ENCODE data around the gene ICAM5.

DNA sequence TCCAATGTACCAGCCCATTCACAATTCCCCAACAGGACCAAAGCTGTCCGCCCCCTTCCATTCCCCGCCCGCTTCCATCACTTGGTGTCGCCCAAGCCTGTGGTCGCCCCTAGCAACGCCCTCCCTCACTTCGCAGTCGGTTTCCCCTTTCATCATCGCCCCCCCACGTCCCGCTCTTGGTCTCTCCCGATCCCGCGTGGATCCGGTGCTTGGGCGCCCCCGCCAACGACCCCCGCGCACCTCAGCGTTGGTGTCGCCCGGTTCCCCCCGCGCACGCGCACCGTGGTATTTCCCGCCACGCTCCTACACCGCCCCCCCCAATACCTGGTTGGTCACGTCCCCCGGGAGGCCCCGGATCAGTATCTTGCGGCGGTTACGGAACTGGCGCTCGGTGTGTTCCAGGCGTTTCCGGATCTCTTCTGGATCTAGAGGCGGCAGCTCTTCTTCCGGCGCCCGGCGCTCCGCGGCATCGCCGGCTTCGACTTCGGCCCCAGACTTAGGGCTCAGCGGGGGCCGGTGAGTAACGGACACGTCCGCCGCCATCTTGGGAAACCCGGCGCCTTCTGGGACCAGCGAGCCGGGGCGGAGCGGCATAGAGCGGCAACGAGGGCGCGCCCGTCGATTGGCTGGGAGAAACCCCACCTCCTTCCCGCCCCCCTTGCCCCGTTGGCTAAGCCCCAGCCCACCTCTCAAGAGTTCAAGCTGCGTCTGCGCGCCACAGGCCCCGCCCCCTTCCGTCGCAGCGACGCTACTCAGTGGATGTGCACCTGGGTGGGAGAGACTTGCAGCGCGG, 43.4 kb downstream of the ICAM5 start, which contains the start of gene RAVER1:
- TF ChIP-seq, protein P1, sequence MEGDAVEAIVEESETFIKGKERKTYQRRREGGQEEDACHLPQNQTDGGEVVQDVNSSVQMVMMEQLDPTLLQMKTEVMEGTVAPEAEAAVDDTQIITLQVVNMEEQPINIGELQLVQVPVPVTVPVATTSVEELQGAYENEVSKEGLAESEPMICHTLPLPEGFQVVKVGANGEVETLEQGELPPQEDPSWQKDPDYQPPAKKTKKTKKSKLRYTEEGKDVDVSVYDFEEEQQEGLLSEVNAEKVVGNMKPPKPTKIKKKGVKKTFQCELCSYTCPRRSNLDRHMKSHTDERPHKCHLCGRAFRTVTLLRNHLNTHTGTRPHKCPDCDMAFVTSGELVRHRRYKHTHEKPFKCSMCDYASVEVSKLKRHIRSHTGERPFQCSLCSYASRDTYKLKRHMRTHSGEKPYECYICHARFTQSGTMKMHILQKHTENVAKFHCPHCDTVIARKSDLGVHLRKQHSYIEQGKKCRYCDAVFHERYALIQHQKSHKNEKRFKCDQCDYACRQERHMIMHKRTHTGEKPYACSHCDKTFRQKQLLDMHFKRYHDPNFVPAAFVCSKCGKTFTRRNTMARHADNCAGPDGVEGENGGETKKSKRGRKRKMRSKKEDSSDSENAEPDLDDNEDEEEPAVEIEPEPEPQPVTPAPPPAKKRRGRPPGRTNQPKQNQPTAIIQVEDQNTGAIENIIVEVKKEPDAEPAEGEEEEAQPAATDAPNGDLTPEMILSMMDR (IDR thresholded peaks at IDR 0.05): no peak
- peak; percentile 56 to 69 for TF ChIP-seq POLR2A (IDR thresholded peaks at IDR 0.05)
